ENCODE data around the gene HADHB. TPM values are rescaled to one million over a fixed set of nuclear protein-coding genes. Genes with fewer than 3 reads are reported as not detected.

HADHB gene
- total and polyA plus RNA-seq, 2 donors (not counting 1 experiment from before 2014, with no cell fraction given), result 130 to 151 TPM

DNA sequence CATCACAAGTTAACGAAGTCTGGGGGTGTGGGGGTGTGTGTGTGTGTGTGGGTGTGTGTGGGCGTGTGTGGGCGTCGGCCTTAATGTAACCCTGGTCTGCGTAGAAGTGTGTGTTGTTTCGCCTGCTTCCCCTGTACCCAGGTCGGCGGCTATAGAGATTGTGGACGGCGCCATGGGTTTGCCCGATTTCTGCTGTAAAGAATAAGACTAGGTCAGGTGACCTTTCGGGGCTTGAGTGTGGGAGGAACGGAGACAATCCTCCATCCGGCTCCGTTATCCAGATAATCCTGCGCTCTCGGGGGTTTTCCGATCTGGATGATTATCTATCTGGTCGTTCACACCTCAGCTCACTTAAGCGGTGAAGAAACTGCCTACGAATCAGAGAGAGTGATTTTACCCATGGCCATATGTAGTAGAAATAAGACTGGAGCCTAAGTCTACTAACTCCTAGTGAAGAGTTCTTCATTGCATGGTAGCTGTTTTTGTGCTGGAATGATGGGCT is 543 bp downstream of the HADHB start:
- Histone ChIP-seq H3K9me3 (ENCODE audit: control insufficient read depth, insufficient read depth, low read depth, low read length) (no peaks in the 10 kb centered on the region), H2AFZ (ENCODE audit: low read length) (peak overlapping the region; percentile 95), H3K4me2 (ENCODE audit: extremely low read depth, insufficient read depth, low read length) (peak overlapping the region; percentile 77), H3K4me1 (ENCODE audit: control insufficient read depth, extremely low read depth, insufficient read depth, low read length) (peaks cover 10% of the 10 kb centered on the region), H3K27me3 (ENCODE audit: control insufficient read depth, insufficient read depth, low read length) (no peaks in the 10 kb centered on the region), H3K27ac (ENCODE audit: insufficient read depth, low read length) (peak overlapping the region; percentile 88), H3K79me2 (ENCODE audit: control insufficient read depth, insufficient read depth, low read length) (peaks cover 88% of the 10 kb centered on the region), H4K20me1 (ENCODE audit: control insufficient read depth, extremely low read depth, insufficient read depth, low read length) (peaks cover 3% of the 10 kb centered on the region), H3K9ac (ENCODE audit: insufficient read depth, low read length) (peak overlapping the region; percentile 95), H3K4me3 (replicated peaks in 1 of 4; ENCODE audit: control extremely low read depth in 1 of 4, insufficient read depth in 1 of 4, low read depth in 3 of 4, low read length in 4 of 4) (peak overlapping the region; percentile 81 to 96 (median 90)), H3K36me3 (ENCODE audit: control insufficient read depth, insufficient read depth, low read length) (no peaks in the 10 kb centered on the region)
- TF ChIP-seq, protein P1, sequence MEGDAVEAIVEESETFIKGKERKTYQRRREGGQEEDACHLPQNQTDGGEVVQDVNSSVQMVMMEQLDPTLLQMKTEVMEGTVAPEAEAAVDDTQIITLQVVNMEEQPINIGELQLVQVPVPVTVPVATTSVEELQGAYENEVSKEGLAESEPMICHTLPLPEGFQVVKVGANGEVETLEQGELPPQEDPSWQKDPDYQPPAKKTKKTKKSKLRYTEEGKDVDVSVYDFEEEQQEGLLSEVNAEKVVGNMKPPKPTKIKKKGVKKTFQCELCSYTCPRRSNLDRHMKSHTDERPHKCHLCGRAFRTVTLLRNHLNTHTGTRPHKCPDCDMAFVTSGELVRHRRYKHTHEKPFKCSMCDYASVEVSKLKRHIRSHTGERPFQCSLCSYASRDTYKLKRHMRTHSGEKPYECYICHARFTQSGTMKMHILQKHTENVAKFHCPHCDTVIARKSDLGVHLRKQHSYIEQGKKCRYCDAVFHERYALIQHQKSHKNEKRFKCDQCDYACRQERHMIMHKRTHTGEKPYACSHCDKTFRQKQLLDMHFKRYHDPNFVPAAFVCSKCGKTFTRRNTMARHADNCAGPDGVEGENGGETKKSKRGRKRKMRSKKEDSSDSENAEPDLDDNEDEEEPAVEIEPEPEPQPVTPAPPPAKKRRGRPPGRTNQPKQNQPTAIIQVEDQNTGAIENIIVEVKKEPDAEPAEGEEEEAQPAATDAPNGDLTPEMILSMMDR (conservative IDR thresholded peaks at IDR 0.05 in 1 of 2, IDR thresholded peaks at IDR 0.05 in 1 of 2; ENCODE audit: low read depth in 1 of 2, low read length in 2 of 2), result no peak
- no peak for TF ChIP-seq EZH2 (IDR thresholded peaks at IDR 0.05; ENCODE audit: low read length, missing control alignments)
- DNase-seq (ENCODE audit: low read depth in 2 of 2), result peak in 1 of 2 donors; percentile 25

DNA sequence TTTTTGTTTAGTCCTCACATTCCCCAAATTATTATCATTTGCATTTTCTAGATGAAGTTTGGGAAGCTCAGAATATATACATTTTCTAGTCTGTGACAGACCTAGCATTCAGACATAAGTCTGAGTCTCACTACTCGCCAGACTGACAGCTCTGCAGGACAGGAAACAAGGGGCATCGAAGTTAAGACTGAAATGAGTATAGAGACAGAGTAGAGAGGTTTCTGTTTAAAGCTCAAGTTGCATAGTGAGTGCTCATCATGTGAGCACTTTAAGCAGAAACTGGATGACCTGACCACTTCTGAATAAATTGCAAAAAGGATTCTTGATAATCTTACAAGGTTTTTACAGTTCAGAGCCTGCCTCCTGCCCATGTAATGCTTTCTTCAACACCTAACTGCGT is 1.1 kb downstream of the HADHB start:
- Histone ChIP-seq H3K4me2 (ENCODE audit: extremely low read depth, insufficient read depth, low read length) (peak overlapping the region; percentile 77), H3K9ac (ENCODE audit: insufficient read depth, low read length) (no peak overlapping the region), H3K27me3 (ENCODE audit: control insufficient read depth, insufficient read depth, low read length) (no peaks in the 10 kb centered on the region), H3K4me3 (replicated peaks in 1 of 4; ENCODE audit: control extremely low read depth in 1 of 4, insufficient read depth in 1 of 4, low read depth in 3 of 4, low read length in 4 of 4) (peak overlapping the region; percentile 81 to 96 (median 90)), H3K36me3 (ENCODE audit: control insufficient read depth, insufficient read depth, low read length) (no peaks in the 10 kb centered on the region), H4K20me1 (ENCODE audit: control insufficient read depth, extremely low read depth, insufficient read depth, low read length) (peaks cover 1% of the 10 kb centered on the region), H3K79me2 (ENCODE audit: control insufficient read depth, insufficient read depth, low read length) (peaks cover 85% of the 10 kb centered on the region), H3K4me1 (ENCODE audit: control insufficient read depth, extremely low read depth, insufficient read depth, low read length) (peaks cover 7% of the 10 kb centered on the region), H2AFZ (ENCODE audit: low read length) (no peak overlapping the region), H3K9me3 (ENCODE audit: control insufficient read depth, insufficient read depth, low read depth, low read length) (no peaks in the 10 kb centered on the region), H3K27ac (ENCODE audit: insufficient read depth, low read length) (peak overlapping the region; percentile 88)
- no peak for TF ChIP-seq EZH2 (IDR thresholded peaks at IDR 0.05; ENCODE audit: low read length, missing control alignments)
- TF ChIP-seq, protein P1 (conservative IDR thresholded peaks at IDR 0.05 in 1 of 2, IDR thresholded peaks at IDR 0.05 in 1 of 2; ENCODE audit: low read depth in 1 of 2, low read length in 2 of 2), result no peak
- peak; percentile 20 to 24 for DNase-seq (ENCODE audit: low read depth in 2 of 2)

DNA sequence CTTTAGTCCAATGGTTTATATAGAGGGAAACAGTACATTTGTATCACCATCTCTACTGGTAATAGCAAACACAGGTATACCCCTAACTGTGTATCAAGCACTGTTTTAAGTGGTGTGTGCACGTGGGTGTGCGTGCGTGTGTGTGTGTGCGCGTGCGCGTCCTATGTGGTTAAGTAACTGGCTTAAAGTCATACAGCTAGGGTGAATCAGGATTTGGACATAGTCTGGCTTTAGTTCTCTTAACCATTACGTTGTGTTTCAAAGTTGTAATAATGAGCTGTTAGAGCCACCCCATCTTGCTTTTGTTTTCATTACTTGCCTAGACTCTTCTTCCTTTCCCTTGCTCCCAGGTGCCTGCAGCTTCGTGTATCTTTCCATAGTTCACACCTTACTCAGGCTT is 2.1 kb downstream of the HADHB start:
- Histone ChIP-seq H3K9me3 (ENCODE audit: control insufficient read depth, insufficient read depth, low read depth, low read length) (no peaks in the 10 kb centered on the region), H2AFZ (ENCODE audit: low read length) (no peak overlapping the region), H3K4me2 (ENCODE audit: extremely low read depth, insufficient read depth, low read length) (peak overlapping the region; percentile 79), H3K9ac (ENCODE audit: insufficient read depth, low read length) (no peak overlapping the region), H3K27ac (ENCODE audit: insufficient read depth, low read length) (peak overlapping the region; percentile 36), H3K36me3 (ENCODE audit: control insufficient read depth, insufficient read depth, low read length) (no peaks in the 10 kb centered on the region), H3K4me3 (replicated peaks in 1 of 4; ENCODE audit: control extremely low read depth in 1 of 4, insufficient read depth in 1 of 4, low read depth in 3 of 4, low read length in 4 of 4) (peak overlapping the region; percentile 10 to 96 (median 32)), H3K4me1 (ENCODE audit: control insufficient read depth, extremely low read depth, insufficient read depth, low read length) (peaks cover 6% of the 10 kb centered on the region), H4K20me1 (ENCODE audit: control insufficient read depth, extremely low read depth, insufficient read depth, low read length) (no peaks in the 10 kb centered on the region), H3K27me3 (ENCODE audit: control insufficient read depth, insufficient read depth, low read length) (no peaks in the 10 kb centered on the region), H3K79me2 (ENCODE audit: control insufficient read depth, insufficient read depth, low read length) (peaks cover 84% of the 10 kb centered on the region)
- peak; percentile 57 to 59 for DNase-seq (ENCODE audit: low read depth in 2 of 2)
- TF ChIP-seq, protein P1 (conservative IDR thresholded peaks at IDR 0.05 in 1 of 2, IDR thresholded peaks at IDR 0.05 in 1 of 2; ENCODE audit: low read depth in 1 of 2, low read length in 2 of 2), result no peak
- no peak for TF ChIP-seq EZH2 (IDR thresholded peaks at IDR 0.05; ENCODE audit: low read length, missing control alignments)

Measured in fibroblast of lung (primary cell).